Uterus (tissue), 2 donors: Measurements from ENCODE around the gene CLPSL1.

ENCODE experiments used
- CTCF ChIP-seq, 4 experiments: fragments of 200-600 bp in 2 of 4; fragments of 450-650 bp in 2 of 4; sonication (generic) in 2 of 4; IDR thresholded peaks; one replicate each; pipeline ENCODE4 v1.5.1; 2016 to 2019; ENCODE audit warnings: antibody characterized with exemption in 4 of 4, mild to moderate bottlenecking in 2 of 4, moderate library complexity in 1 of 4
- POLR2A ChIP-seq, 2 donors: fragments of 450-650 bp; IDR thresholded peaks; one replicate each; pipeline ENCODE4 v1.6.1; 2016; ENCODE audit warnings: antibody characterized with exemption in 2 of 2, mild to moderate bottlenecking in 1 of 2, moderate library complexity in 1 of 2

- TF ChIP-seq CTCF (IDR thresholded peaks at IDR 0.05) (no peak), POLR2A (IDR thresholded peaks at IDR 0.05) (no peak)
Measured at GRCh38 chr6:35742842-35743241, 38.0 kb upstream of the CLPSL1 start.
